GM18868 (cell line): Measurements from ENCODE around the gene EVI5L.
"Not testable (repeated sequence)": the region's sequence is repeated elsewhere in the genome, so short reads cannot be mapped to it uniquely, and the experiment has no call there.

Source experiments
- ATAC-seq: cut with Tn5 transposase; IDR thresholded peaks from one replicate; pipeline ENCODE4 v1.9.1; 2021; ENCODE audit warnings: mild to moderate bottlenecking, moderate library complexity; ENCODE audit not compliant: unreplicated experiment

The EVI5L gene

GRCh38 chr19:7816040-7816439 lies 14.0 kb upstream of the EVI5L start:
- ATAC-seq, result not testable (repeated sequence)

DNA sequence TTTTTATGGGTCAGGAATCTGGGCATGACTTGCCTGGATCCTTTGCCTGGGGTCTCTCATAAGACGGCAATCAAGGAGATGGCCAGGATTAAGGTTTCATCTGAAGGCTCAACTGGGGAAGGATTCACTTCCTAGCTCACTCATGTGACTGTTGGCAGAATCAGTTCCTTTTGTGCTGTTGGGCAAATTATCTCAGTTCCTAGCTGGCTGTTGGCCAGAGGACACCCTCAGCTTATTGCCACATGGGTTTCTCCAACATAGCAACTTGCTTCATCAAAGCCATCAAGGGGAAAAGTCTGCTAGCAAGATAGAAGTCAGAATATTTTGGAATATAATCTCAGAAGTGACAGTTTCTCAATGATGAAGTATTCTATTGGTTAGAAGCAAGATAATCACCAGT lies 12.2 kb upstream of the EVI5L start:
- no peak for ATAC-seq

- ATAC-seq, result no peak
Observed at GRCh38 chr19:7818806-7819205, 11.2 kb upstream of the EVI5L start.

- ATAC-seq, result no peak
Observed at GRCh38 chr19:7819337-7819736, 10.7 kb upstream of the EVI5L start.

DNA sequence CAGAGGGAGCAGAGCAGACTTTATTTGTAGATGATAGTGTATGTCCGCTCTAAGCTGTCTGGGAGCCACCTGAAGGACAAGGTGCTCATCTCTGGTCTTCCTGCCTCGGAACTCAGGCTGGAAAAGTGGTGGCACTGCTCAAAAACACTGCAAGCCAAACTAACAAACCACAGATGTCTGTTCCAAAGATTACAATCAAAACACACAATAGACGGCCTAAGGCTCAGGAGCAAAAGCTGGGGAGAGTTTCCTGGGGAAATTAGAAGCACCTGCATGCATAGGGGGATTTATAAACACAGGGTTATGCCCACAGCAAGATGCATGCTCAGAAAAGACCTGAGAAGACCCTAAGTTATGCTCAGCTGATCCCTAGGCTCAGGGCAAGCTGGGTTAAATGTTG lies 9.4 kb upstream of the EVI5L start:
- no peak for ATAC-seq

- ATAC-seq, result no peak
Observed at GRCh38 chr19:7822910-7823515, 7.0 kb upstream of the EVI5L start.

DNA sequence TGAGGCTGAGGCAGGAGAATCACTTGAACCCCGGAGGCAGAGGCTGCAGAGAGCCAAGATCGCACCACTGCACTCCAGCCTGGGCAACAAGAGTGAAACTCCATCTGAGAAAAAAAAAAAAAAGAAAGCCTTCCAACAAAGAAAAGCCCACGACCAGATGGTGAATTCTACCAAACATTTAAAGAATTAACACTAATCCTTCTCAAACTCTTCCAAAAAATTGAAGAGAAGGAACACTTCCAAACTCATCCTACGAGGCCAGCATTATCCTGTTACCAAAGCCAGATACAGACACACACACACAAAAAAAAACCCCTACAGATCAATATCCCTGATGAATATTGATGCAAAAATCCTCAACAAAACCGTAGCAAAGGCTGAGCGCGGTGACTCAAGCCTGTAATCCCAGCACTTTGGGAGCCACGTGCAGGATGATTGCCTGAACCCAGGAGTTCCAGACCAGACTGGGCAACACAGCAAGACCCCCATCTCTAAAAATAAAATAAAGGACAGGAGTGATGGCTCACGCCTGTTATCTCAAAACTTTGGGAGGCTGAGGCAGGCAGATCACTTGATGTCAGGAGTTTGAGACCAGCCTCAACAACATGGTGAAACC lies 6.2 kb upstream of the EVI5L start:
- no peak for ATAC-seq

GRCh38 chr19:7829166-7829520 lies 875 bp upstream of the EVI5L start:
- ATAC-seq, result no peak

DNA sequence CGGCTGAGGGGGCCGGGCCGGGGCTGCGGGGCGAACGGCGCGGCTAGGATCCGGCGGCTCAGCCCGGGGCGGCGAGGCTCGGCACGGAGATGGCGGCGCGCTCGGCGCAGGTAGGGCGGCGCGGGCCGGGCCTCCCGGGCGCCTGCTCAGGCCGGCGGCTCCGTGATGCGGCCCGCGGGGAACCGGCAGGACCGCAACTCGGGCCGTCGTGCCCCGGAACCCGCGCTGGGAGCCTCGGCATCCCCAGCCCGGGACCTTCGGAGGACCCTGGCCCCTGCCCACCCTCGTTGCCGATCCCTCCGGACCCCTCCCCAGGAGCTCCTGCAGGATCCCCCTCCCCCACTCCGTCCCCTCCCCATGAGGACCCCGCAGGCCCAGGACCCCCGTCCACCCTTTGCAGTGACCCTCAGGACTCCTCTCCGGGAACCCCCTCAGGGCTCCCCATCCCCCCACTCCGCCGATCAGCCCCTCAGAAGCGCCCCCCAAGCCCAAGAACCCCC lies 304 bp downstream of the EVI5L start:
- no peak for ATAC-seq

DNA sequence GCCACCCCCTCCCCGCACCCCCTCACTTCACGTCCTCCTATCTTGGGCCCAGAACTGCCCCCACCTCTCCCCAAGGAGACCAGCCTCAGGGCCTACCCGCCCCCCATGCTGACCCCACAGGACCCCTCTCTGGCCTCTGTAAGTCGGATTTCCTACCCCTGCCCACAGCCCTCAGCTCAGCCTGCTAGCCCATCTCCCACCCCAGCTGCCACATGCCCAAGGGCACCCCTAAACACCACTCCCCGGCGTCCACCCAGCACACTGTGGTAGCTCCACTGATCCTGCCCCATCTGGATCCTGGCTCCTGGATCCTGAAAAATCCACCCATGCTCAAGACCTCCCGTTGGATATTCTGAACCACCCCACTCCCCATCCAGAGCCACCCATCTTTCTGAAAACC lies 805 bp downstream of the EVI5L start:
- no peak for ATAC-seq

GRCh38 chr19:7831452-7831851 lies 1.4 kb downstream of the EVI5L start:
- ATAC-seq, result no peak

DNA sequence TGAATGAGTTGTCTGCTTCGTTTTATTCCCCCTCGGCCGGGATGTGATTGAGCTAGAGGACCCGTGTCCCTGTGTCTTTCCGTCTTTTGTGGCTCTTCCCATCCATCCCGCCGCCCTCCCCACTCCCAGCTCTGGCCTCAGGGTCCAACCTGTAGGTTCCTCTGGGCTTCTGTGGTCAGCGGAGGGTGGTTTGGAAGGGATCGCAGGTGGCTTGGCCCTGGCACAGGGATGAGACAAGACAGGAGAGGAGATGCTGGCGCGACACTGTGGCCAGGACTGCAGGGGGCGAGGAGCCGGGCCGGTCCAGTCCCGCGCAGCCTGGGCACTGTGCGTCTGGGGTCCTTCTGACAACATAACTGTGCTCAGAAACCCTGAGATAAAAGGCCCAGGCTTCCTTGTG lies 2.0 kb downstream of the EVI5L start:
- ATAC-seq, result no peak

DNA sequence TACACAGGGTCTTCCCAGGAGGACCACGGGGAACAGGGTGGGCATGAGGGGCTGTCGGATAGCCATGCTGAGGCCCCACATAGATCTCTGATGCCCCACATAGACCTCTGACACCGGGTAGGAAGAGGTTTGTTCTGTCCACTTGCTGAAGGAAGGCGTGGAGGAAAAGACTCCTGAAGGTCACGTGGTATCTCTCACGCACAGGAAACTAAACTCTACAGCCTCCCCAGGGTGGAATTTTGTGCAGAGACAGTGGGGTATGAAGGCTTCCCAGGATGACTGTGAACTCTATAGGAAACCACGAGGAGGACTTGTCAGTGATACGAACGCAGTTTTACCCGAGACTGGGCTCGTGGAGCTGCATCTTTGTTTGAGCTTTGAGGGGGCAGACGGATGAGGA lies 2.8 kb downstream of the EVI5L start:
- no peak for ATAC-seq

DNA sequence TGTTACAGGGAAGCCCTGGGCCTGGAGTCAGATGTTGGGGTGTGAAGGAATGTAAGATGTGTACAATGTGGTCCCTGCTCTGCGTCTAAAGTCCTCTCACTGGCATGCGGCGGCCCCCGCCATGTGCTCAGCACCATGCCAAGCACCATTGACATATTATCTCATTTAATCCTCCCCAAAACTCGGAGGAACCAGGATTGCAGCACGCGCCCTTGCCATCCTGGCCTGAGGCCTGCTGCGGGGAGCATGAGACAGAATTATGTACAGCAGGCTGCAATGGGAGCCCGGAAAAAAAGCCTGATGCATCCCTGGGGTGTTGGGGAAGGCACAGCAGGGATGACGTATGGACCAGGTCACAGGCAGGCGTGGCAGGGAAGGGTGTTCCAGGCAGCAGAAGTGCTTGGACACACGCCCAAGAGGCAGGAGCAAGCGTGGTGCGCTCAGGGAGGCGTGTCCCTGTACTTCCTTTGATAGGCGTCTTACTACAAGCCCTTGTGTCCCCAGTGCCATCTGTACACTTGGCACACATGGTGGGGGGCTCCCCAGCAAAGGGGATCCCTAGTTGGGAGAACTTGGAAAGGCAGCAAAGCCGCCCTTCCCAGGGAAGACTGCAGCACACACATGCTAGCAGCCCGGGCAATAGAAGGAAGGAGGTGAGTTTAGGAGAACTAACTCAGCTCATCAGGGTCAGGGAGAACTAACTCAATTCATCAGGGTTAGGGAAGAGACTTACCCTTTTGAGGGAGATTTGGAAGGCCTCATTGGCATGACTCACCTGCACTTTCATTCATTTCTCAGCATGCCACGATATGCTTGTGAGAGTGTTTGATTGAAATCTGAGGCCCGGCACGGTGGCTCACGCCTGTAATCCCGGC lies 3.4 kb downstream of the EVI5L start:
- no peak for ATAC-seq

GRCh38 chr19:7839476-7839875 lies 9.5 kb downstream of the EVI5L start:
- no peak for ATAC-seq

- ATAC-seq, result no peak
Observed at GRCh38 chr19:7840629-7841028, 10.6 kb downstream of the EVI5L start.

- no peak for ATAC-seq
Observed at GRCh38 chr19:7841751-7842660, 12.0 kb downstream of the EVI5L start.

GRCh38 chr19:7842661-7843294 lies 12.8 kb downstream of the EVI5L start:
- ATAC-seq, result no peak

GRCh38 chr19:7843521-7843920 lies 13.5 kb downstream of the EVI5L start:
- ATAC-seq, result no peak

GRCh38 chr19:7844405-7844804 lies 14.4 kb downstream of the EVI5L start:
- ATAC-seq, result no peak

DNA sequence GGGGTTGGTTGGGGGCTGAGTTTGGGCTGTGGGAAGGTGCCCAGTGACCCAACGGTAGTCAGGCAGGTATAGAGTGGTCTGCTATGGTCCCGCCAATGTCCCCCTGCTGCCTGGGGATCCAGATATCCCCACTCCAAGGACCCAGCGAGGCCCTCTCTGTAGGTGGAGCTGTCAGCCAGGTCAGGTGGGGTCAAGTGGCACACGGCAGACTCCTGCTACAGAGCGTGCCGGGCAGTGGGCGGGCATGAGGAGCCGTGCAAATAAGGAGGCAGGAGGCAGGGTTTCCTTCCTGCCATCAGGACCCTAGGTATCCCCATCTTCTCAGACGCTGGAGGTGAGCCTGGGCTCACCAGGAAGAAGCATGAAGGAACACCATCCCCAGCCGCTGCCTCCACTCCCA lies 14.9 kb downstream of the EVI5L start:
- no peak for ATAC-seq
